Bone marrow (tissue), 2 donors: Measurements from ENCODE around the gene AIF1.
"Not testable (repeated sequence)": the region's sequence is repeated elsewhere in the genome, so short reads cannot be mapped to it uniquely, and the experiment has no call there.

Experiments
- DNase-seq, 2 donors: peaks; one replicate each; lab custom pipeline; 2025; lab: John Stamatoyannopoulos, UW

The AIF1 gene

GRCh38 chr6:31580807-31581433 is 34.1 kb upstream of the AIF1 start:
- peak; percentile 43 to 72 for DNase-seq

GRCh38 chr6:31581434-31582229 is 33.4 kb upstream of the AIF1 start:
- no peak for DNase-seq

- no peak for DNase-seq
Observed at GRCh38 chr6:31582230-31582643, 32.8 kb upstream of the AIF1 start, which contains the start of gene LTB. Gene LTB, minus strand, starts transcription at chr6:31582424. Its CDS starts 7 bp downstream, at chr6:31582417.

- no peak for DNase-seq
Observed at GRCh38 chr6:31585491-31585890, 29.5 kb upstream of the AIF1 start.

GRCh38 chr6:31586008-31586407 is 29.0 kb upstream of the AIF1 start, which contains the start of gene LST1:
Gene LST1, plus strand, starts transcription at chr6:31586277. Its CDS starts 1,023 bp downstream, at chr6:31587300.
- peak in 1 of 2 donors; percentile 65 for DNase-seq

- DNase-seq = peak; percentile 45 to 92
Observed at GRCh38 chr6:31586599-31587281, 28.3 kb upstream of the AIF1 start.

GRCh38 chr6:31587791-31588777 is 26.9 kb upstream of the AIF1 start:
- DNase-seq = no peak

- no peak for DNase-seq
Observed at GRCh38 chr6:31588871-31589650, 26.0 kb upstream of the AIF1 start.

- not testable (repeated sequence) for DNase-seq
Observed at GRCh38 chr6:31590691-31591090, 24.3 kb upstream of the AIF1 start.

GRCh38 chr6:31592396-31592771 is 22.6 kb upstream of the AIF1 start:
- no peak for DNase-seq

GRCh38 chr6:31597006-31597405 is 18.0 kb upstream of the AIF1 start:
- DNase-seq = peak in 1 of 2 donors; percentile 83

- no peak for DNase-seq
Observed at GRCh38 chr6:31607317-31607716, 7.7 kb upstream of the AIF1 start.

- no peak for DNase-seq
Observed at GRCh38 chr6:31609519-31610406, 5.3 kb upstream of the AIF1 start.

- DNase-seq = no peak
Observed at GRCh38 chr6:31610968-31611367, 4.1 kb upstream of the AIF1 start.

- DNase-seq = no peak
Observed at GRCh38 chr6:31614075-31614619, 887 bp upstream of the AIF1 start.

GRCh38 chr6:31615748-31616147 is 714 bp downstream of the AIF1 start:
- DNase-seq = peak; percentile 17 to 77

GRCh38 chr6:31617010-31617409 is 2.0 kb downstream of the AIF1 start:
- DNase-seq = no peak

- DNase-seq = peak; percentile 97 to 98
Observed at GRCh38 chr6:31619805-31620585, 5.0 kb downstream of the AIF1 start.
